ENCODE measurements around the gene LCE2C.

Gene LCE2C

GRCh38 chr1:152725261-152725660, 50.2 kb downstream of the LCE2C start:
- no peak for DNase-seq (ENCODE audit: low read depth, low spot score)

All from activated naive CD8-positive, alpha-beta T cell treated with anti-CD3 and anti-CD28 coated beads, Interleukin-2, amount 50 U/mL, for 16 hours (primary cell).